Activated CD4-positive, CD25-positive, alpha-beta regulatory T cell (primary cell): ENCODE data around the gene GNPNAT1.
"Not testable (repeated sequence)": the region's sequence is repeated elsewhere in the genome, so short reads cannot be mapped to it uniquely, and the experiment has no call there.

Experiments used
- DNase-seq, 4 experiments: peaks; one replicate each; lab custom pipeline; 2025; lab: John Stamatoyannopoulos, UW

GNPNAT1 gene

DNA sequence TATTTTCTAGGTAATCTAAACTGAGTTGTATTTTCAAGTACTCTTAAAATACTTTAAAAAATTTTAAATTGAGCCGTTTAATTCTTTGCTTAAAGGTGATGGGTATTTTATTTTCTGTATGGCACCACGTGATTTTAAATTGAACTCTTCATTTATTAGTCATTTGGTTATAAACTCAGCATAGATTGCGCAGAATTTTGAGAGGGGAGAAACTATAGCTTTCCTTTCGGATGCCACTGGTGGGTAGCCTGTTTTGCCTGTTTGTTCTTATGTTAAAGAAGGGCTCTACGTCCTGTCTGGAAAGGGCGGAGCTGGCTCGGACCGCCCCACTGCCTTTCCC lies 61.9 kb downstream of the GNPNAT1 start:
- no peak for DNase-seq

DNA sequence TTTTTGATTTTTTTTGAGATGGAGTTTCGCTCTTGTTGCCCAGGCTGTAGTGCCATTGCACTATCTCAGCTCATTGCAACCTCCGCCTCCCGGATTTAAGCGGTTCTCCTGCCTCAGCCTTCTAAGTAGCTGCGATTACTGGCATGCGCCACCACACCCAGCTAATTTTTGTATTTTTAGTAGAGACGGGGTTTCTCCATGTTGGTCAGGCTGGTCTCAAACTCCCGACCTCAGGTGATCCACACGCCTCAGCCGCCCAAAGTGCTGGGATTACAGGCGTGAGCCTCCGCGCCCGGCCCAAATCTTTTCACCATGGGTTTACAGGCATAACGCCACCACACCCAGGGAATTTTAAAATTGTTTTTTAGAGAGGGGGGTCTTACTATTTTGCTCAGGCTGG lies 62.4 kb downstream of the GNPNAT1 start:
- DNase-seq: not testable (repeated sequence)

DNA sequence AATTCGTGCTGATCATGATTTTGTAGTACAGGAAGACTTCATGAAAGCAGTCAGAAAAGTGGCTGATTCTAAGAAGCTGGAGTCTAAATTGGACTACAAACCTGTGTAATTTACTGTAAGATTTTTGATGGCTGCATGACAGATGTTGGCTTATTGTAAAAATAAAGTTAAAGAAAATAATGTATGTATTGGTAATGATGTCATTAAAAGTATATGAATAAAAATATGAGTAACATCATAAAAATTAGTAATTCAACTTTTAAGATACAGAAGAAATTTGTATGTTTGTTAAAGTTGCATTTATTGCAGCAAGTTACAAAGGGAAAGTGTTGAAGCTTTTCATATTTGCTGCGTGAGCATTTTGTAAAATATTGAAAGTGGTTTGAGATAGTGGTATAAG lies 63.9 kb downstream of the GNPNAT1 start:
- not testable (repeated sequence) for DNase-seq
